Smooth muscle cell of the brain vasculature (primary cell): Measurements from ENCODE around the gene RNF2.
"Not testable (repeated sequence)": the region's sequence is repeated elsewhere in the genome, so short reads cannot be mapped to it uniquely, and the experiment has no call there.

Experiments
- DNase-seq: peaks from one replicate; pipeline ENCODE4 v3.0.0-alpha.2; 2012; ENCODE audit warnings: low read depth, low spot score

RNF2 gene

DNA sequence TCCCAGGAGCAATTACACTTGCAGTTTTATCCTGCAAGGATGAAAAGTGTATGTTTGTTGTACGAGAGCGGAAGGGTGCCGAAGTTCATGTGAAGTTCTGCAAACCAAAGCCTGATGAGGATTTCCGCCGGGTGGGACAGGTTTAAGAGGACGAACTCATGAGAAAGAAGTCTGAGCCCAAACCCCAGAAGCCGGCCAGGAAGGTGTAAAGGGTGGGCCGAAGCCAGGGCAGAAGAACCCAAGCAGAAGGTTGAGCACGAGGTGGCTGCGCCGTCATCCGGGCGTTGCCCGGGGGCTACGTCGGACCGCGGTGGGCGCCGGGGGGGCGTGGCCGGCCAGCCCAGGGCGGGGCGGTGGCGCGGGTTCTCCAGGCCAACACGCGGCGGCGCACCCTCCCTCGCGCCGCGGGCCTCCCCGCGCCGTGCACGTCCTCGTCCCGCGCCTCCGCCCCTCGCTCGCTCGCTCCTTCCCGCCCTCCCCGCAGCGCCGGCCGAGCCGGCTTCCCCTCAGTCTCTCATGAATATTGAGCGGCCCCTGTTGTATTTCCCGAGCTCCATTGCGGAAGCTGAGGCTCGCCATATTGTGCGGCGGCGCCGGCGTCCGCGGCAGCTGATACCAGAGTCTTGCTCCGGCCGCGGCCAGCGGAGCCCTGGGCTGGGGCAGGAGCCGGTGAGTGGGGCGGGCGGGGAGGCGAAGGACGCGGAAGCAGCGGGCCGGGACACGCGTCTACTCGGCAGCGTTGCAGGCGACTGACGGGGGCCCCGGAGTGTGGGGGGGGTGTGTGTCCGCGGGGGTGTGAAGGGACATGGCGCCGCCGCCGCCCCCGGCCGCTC, at the start of gene RNF2:
RNF2 (plus strand) TSS at position 578 of the 833 bp plus-strand sequence. CDS start 41,996 bp downstream, outside the sequence.
- peak; percentile 53 for DNase-seq

DNA sequence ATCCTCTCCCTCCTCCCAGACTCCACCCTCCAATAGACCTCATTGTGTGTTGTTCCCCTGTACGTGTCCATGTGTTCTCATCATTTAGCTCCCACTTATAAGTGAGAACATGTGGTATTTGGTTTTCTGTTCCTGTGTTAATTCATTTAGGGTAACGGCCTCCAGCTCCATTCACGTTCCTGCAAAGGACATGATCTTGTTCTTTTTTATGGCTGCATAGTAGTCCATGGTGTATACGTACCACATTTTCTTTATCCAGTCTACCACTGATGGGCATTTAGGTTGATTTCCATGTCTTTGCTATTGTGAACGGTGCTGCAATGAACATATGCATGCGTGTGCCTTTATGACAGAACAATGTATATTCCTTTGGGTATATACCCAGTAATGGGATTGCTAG, 45.4 kb upstream of the RNF2 start:
- DNase-seq, result not testable (repeated sequence)

DNA sequence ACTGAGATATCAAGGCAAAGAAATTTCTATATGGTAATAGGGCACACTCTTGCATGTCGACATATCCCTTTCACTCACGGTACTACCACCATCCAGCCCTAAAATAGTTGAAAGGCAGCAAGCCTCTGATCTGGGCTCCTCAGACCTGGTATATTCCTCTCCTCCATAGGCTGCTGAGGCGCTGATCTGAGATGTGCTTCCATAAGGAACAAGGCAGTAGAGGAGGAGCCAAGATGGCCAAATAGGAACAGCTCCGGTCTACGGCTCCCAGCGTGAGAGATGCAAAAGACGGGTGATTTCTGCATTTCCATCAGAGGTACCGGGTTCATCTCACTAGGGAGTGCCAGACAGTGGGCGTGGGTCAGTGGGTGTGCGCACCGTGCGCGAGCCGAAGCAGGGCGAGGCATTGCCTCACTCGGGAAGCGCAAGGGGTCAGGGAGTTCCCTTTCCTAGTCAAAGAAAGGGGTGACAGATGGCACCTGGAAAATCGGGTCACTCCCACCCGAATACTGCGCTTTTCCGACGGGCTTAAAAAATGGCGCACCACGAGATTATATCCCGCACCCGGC, 44.0 kb upstream of the RNF2 start:
- not testable (repeated sequence) for DNase-seq

DNA sequence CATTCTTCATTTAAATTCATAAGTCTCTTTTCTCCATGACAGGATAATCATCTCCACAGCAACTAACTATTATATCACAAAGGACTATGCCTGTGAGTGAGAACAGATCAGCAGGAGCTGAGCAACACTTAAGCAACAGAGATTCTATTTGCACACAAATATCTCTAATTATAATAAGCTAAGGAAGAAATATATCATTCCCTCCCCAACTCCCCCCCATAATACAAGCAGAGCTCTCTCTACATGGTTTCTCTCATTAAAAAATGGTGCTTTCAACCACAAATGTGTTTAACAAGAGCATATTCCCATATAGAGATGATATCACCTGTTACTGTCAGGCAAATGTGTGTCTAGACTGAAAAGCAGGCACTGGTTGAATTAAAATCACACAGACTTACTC, 36.5 kb upstream of the RNF2 start:
- no peak for DNase-seq

DNA sequence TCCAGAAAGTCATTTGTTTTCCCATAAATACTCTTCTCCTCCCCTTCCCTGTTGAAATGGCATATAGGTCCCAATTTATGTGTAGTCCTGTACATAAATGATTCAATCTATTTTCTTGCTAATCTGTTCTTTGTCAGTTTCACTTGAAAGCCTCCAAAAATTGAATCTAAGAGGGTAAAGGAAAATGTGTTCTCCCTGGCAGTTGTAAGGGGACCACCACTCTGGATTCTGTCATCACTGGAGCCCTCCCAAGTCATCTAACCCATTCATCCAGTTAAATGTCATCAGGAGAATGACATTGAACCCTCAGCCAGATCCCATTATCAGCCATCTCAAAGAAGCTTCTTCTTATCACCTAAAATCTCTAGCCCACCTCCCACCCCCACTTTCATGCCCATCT, 35.0 kb upstream of the RNF2 start:
- no peak for DNase-seq

DNA sequence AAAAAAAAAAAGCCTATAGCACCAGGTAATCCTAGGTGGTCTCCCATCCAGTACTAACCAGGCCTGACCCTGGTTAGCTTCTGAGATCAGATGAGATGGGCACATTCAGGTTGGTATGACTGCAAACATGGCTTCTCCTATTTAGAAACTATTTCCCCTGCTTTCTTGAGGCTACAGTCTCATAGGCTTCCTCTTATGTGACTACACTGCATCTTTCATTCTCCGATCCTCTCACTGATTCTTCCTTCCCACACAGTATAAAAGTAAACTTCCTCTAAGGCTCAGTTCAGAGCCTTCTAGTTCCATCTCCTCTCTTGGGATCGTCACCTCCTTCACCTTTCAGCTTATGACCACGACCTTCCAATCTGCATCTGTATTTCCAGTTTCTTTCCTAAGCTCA, 30.4 kb upstream of the RNF2 start:
- no peak for DNase-seq

DNA sequence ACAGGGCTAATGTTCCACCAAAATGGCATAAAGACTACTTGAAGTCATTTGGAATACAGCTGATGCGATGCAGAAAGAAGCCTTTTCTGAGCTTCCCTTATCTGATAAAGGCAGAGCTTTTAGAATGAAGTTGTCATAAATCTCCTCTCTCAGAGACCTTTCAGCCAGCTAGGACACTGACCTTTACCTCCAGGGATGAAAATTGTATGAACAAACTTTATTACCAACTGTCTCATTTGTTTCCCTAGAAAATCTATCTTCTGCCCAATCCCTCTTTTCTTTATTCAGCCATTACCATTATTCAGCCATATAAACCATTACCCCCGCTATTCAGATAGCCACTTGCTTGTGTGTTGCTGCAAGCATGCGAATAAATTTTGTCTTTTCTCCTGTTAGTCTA, 29.7 kb upstream of the RNF2 start:
- no peak for DNase-seq

DNA sequence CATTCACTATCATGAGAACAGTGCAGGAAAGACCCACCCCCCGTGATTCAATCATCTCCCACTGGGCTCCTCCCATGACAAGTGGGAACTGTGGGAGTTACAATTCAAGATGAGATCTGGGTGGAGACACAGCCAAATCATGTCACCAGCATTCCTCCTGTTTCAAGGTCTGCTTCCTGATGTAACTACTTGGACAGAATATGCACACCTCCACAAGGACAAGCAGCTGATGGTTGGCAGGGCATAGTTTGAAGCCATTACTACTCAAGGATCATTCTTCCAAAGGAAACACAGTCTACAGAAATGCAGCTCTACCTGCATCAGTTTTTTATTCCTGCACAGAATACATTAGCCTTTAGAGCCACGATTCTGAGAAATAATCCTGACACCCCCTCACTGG, 28.5 kb upstream of the RNF2 start:
- no peak for DNase-seq

DNA sequence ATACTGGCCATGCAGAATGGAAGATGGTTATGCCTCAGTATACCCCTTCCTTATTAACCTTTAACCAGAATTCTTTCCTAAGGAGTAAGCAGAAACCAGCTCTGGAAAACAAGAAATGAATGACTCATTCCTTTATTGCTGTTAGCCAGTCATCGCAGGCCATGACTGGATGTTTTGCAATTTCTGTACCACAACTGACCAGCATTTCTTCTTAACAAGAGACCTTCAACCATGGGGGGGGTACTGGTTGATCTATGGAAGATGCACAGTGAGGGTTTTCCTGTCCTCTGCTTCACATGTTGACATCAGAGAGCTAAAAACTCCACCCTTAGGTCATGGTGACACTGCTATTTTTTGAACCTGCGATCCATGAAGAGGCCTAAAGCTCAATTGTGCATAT, 28.0 kb upstream of the RNF2 start:
- peak; percentile 31 for DNase-seq

DNA sequence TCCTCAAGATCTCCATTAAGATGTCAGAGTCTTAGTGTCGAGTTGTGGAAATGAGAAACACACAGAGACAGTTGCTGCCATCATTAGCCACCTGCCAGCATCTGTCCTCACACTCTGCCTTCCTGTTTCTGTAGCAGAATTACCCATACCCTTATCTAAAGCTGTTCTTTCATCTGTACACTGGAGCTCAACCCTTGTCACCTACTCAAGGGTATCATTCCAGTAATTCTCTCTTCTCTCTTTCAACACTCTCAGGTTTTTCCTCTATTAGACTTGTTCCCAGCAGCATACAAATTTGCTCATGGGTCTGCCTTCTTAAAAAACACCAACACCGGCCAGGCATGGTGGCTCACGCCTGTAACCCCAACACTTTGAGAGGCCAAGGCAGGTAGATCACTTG, 27.4 kb upstream of the RNF2 start:
- DNase-seq, result no peak

DNA sequence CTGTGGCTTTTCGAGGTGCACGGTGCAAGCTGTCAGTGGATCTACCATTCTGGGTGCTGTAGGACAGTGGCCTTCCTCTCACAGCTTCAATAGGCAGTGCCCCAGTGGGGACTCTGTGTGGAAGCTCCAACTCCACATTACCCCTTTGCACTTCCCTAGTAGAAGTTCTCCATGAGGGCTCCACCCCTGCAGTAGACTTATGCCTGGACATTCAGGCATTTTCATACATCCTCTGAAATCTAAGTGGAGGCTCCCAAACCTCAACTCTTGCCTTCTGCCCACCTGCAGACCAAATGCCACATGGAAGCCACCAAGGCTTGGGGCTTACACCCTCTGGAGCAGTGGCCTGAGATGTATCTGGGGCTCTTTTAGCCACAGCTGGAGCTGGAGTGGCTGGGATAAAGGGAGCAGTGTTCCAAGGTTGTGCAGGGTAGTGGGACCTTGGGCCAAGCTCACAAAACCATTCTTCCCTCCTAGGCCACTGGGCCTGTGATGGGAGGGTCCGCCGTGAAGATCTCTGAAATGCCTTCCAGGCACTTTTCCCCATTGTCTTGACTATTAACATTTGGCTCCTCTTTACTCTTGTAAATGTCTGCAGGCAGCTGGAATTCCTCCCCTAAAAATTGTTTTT, 18.0 kb upstream of the RNF2 start:
- DNase-seq, result no peak

DNA sequence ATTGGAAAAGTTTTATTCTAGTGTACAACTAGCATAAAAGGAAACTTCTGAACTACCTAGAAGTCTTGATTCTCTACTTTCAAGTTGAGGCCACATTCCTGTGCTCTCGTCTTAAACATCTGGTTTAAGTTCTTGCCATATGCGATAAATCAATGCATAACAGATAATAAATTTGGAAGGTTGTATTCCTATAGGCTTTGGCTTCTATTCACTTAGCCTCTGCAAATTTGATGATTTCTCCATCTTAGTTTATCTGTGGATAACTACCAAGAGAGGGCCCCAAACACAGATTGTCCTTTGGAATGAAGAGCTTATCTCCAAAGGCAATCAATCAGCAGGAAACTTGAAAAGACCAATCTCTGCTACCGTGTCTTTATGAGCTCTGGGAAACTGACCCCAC, 11.7 kb upstream of the RNF2 start:
- no peak for DNase-seq

DNA sequence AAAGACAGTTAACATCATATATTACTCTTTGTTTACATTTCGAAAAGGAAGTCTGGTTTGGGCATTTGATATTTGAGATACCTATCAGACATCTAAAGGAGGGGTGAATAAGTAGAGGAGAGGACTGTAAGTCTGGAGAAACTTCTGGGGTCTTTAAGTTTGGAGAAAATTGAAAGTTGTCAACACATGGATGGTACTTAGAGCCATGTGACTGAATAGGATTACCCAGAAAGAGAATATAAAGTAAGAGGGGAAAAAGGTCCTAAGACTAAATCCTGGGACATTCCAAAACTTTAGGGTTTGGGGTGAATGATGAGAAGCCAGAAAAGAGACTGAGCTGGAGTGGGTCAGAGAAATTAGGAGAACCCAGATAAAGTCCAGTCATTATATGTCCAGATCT, 10.1 kb upstream of the RNF2 start:
- no peak for DNase-seq

DNA sequence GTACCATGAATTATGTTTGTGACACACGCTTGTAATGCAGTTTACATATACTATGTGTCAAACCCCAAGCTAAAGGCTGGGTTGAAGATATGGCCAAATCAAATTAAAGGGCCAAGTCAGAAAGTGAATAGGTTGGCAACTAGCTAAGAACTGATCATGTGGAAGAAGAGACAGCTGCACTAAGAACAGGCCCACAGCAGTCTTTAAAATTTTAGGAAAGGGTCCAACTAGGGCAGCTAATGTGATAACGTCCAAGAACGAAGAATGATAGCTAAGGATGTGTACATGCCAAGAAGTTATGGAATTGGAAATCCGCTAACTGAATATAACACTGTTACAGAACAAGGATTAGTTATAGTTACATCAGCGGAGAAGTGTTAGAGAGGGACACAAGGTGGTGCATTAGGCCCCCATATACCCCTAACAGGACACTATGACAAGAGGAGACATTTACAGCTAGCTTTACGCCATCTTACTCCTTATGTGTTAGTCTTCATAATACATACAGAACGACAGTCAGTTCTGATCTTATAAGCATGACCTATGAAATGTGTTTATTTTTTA, 6.5 kb upstream of the RNF2 start:
- DNase-seq, result no peak

DNA sequence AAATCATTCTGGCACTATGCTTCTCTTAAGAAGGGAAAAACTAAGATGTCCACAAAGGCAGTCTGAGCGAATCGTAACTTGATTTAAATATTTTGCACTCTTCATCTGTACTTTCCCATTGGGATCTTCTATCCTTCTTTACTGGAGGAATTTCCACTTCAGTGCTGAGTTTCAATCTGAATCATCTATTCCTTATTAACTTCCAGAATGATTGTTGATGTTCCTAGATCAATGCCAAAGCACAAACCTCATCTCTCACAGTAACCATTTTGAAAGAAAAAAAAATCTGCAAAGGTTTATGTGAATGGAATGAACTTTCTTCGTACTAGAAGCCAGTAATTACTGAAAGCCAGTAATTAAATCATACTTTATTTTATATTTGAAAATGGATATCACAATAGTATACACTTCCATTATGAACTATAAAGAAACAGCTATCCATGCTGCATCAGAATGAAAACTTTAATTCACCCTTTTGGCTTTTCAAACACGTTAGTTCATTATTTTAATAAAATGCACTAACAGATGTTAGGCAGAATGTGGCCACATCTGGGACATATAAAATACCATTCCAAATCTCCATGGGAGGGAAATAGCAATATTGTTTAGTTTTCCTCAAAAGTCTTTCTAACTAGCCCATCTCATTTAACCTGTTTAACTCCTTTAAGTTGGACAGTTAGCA, 5.5 kb upstream of the RNF2 start:
- DNase-seq, result no peak

DNA sequence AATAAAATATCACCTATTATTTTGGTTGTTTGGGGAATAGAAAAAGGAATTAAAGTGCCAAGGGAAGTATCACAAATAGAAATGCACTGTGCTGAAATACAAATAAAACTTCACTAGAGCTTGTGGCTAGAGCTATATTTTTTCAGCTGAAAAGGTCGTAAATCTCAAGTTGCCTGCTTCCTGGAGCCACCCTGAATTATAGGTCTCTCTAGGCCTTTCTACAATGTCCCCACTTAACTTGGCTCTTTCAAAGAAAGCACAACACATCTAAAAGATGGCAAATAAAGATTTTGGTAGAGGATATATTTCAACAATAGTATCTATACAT, 5.0 kb upstream of the RNF2 start:
- DNase-seq, result no peak

DNA sequence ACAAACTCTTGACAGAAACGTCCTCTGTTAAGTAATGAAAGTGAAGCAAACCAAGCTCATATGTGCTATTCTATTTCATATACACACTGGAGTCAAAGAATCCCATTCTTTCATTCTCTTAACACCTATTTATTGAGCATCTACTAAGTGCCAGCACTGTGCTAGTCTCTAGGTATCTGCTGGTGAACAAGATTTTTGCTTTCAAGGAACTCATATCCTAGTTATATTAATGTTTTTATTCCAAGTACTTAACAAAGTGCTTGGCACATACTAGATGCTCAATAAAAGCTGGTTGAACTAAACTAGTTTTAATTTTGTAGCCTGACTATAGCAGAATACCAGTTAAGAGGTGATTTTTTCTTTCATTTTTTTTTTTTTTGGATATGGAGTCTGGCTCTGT, 3.6 kb upstream of the RNF2 start:
- DNase-seq, result no peak

DNA sequence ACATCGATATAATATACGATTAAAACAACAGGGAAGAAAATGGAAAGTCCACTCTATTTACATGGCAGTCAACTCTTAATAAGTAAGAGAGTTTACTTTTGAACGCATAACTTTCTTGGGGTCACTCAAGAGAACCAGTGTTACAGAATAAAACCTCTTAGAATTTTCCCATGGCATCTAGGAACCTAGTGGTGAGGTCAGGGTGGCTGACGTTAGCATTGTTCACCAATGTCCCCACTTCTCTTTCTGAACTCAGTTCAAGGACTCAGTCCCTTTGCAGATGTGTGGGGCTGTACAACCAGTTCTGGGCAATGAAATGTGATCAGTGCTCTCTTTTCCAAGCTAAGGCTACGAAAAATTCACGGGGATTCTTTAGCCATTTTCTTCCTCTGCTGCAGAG, 2.6 kb upstream of the RNF2 start:
- DNase-seq, result no peak

DNA sequence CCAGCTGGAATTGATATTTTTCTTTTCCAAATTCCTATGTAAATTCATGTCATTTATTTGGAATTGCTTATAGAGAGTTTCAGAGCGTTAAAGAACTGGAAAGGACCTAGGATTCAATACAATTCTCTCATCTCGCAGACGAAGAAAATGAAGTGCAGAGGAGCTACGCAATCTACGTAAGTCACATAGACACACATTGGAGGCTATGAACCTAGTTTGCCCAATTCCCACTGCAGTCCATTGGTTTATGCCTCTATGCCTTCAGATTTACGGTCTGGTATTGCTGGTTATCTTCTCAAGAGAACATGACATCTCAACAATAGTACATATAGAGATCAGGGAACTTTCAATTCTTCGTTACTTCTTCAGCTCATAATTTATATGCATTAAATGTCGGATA, 971 bp upstream of the RNF2 start:
- DNase-seq, result no peak

DNA sequence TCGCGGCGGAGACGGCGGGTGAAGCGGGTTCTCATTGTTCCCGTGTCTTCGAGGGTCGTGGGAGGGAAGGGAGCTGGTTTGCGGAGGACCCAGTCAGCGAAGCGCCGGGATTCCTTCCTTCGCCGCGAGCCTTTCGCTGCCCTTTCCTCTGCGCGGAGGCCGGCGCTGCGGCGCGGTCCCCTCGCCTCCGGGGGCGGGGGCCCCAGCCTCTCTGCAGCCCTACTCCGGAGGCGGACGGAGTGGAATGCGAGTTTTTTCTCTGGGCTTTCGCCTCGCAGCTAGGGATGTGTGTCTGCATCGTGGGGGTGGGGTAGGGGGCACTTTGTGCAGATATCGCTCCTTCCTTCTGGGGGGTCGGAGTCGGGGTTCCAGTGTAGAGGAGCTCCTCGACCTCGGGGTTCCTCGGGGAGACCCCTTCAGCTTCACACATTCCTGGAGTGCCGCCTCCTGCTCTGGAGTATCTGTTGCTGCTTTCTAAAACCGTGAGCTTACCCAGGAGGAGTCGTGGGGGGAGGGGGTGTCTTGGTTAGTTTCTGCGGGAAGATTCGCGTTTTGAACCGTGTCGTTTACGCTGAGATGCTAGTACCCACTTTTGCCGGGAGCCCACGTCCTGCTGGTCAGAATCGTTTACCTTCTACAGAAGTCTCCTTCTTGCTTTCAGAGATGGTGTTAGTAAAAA, 595 bp downstream of the RNF2 start:
- DNase-seq, result no peak

DNA sequence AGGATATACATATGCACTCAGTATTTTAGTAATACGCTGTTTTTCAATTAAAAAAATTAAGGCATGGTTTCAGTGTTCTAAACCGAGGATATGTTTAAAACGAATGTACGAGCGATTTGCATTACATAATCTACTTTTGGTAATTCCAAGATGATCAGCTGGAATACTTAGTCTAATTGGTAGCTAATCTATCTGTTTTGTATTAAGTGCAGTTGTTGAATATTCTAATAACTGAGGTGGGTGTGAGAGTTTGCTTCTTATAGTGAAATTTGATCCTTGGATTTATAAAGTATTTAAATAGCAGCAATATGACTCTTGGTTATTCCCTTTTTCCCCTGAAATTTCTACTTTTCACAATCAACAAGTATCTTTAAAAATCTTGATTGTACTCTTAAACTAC, 1.3 kb downstream of the RNF2 start:
- no peak for DNase-seq

DNA sequence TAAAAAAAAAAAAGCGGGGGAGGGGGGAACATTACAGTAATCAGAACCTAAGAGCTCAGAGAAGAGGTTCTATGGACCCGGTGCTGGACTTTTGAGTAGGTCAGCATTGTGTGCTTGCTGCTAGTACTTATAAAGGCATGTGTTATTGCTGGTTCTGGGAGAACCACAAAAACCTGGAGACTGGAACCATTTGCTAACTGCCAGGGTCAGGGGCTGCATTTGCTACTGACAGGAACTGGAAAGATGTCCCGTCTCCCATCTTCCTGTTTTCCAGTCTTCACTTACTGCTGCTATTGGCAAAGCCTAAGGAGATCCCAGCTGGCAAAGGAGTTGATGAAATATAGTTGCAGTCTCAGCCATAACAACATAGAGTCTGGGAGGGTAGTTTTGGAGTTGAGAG, 4.3 kb downstream of the RNF2 start:
- DNase-seq, result no peak
